Uterus (tissue), 2 donors: ENCODE measurements around the gene PLIN4.

ENCODE experiments used
- POLR2A ChIP-seq, 2 donors: fragments of 450-650 bp; IDR thresholded peaks; one replicate each; pipeline ENCODE4 v1.6.1; 2016; ENCODE audit warnings: antibody characterized with exemption in 2 of 2, mild to moderate bottlenecking in 1 of 2, moderate library complexity in 1 of 2
- TF ChIP-seq, protein P1 (sequence below), 4 experiments: fragments of 200-600 bp in 2 of 4; fragments of 450-650 bp in 2 of 4; sonication (generic) in 2 of 4; IDR thresholded peaks; one replicate each; pipeline ENCODE4 v1.5.1; 2016 to 2019; ENCODE audit warnings: antibody characterized with exemption in 4 of 4, mild to moderate bottlenecking in 2 of 4, moderate library complexity in 1 of 4

DNA sequence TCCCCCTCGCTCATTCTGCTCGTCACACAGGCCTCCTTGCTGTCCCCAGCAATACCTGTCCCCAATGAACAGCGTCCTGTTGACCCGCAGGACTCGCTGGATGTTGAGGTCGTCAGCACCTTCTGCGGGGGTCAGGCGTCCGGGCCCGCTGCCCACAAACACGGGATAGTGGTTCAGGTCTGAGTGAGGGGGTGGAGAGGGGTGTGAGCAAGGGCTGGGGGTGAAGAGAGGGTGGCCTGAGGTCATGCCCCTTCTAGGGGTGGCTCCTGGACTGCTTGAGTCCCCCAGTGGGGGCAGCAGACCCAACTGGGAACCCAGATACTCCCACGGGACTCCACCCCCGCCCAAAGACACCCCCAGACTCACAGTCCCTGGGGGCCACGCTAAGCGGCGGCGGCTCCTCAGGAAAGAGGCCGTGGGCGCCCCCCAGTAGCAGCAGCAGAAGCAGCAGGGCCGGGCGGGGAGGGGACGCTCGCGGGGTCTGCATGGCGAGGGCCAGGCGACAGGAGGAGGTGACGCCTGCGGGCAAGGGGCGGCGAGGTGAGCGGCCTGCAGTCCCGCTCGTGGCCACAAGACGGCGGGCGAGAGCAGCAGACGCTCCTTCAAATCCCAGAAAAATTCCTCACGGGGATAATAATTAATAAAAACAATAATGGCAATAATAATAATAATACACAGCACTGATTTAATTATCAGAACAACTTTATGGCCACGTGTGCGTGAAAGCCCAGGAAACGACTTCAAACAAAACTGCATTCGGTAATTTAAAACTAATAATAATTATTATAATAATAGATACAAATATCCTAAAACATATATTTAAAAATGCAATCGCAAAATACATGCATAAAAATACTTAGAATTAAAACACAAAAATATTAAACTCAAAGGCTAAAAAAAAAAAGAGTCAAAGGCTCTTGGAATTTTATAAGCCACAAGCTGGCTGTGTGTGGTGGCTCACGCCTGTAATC, 40.0 kb upstream of the PLIN4 start:
- TF ChIP-seq, protein P1, sequence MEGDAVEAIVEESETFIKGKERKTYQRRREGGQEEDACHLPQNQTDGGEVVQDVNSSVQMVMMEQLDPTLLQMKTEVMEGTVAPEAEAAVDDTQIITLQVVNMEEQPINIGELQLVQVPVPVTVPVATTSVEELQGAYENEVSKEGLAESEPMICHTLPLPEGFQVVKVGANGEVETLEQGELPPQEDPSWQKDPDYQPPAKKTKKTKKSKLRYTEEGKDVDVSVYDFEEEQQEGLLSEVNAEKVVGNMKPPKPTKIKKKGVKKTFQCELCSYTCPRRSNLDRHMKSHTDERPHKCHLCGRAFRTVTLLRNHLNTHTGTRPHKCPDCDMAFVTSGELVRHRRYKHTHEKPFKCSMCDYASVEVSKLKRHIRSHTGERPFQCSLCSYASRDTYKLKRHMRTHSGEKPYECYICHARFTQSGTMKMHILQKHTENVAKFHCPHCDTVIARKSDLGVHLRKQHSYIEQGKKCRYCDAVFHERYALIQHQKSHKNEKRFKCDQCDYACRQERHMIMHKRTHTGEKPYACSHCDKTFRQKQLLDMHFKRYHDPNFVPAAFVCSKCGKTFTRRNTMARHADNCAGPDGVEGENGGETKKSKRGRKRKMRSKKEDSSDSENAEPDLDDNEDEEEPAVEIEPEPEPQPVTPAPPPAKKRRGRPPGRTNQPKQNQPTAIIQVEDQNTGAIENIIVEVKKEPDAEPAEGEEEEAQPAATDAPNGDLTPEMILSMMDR (IDR thresholded peaks at IDR 0.05): peak; percentile 88 to 100 (median 92)
- TF ChIP-seq POLR2A (IDR thresholded peaks at IDR 0.05): no peak
